ENCODE measurements around the gene PLCL1. TPM values are rescaled to one million over a fixed set of nuclear protein-coding genes. Genes with fewer than 3 reads are reported as not detected.
A peak's percentile ranks its signal among the peaks of the same experiment; 100 is the strongest.

Gene PLCL1
- total RNA-seq, 1 experiment from 2014 or later: 0.07 TPM

GRCh38 chr2:197993830-197994229 is 189.4 kb downstream of the PLCL1 start:
- ChIA-PET CTCF (no interaction called here), POLR2A (no interaction called here), RAD21 (ENCODE audit: low non-redundant PET in 1 of 2, low total read pairs in 2 of 2, uncharacterized antibody in 2 of 2, unreplicated experiment in 2 of 2) (no interaction called here)
- peaks cover 13% of the 10 kb centered on the region; the same call in 1 of the 2 replicates for H3K27me3 ChIP-seq (ENCODE audit: insufficient read depth, low read length)
- H3K36me3 ChIP-seq (ENCODE audit: control insufficient read depth in 1 of 2, insufficient read depth in 2 of 2, low read length in 2 of 2): no peaks in the 10 kb centered on the region
- ATAC-seq: 0 out of 2 replicates have a peak, but pooled peaks have one; percentile 14
- H3K4me2 ChIP-seq (ENCODE audit: low read length): no peak overlapping the region
- no peak overlapping the region for H3K4me3 ChIP-seq (replicated peaks in 1 of 2; ENCODE audit: low read depth in 1 of 2, low read length in 2 of 2)
- DNase-seq (ENCODE audit: low read depth, low spot score): no peak
- no peaks in the 10 kb centered on the region for H4K20me1 ChIP-seq (ENCODE audit: insufficient read depth)
- H3K79me2 ChIP-seq (ENCODE audit: insufficient read depth, low read length): no peaks in the 10 kb centered on the region
- no peak overlapping the region for H3K9ac ChIP-seq (ENCODE audit: low read length)
- intact Hi-C loops (cut with micrococcal nuclease): no loop called here
- TF ChIP-seq CEBPB (IDR thresholded peaks at IDR 0.05; ENCODE audit: low read depth) (no peak), SRF (IDR thresholded peaks at IDR 0.05; ENCODE audit: low read depth) (no peak), POLR2AphosphoS5 (IDR thresholded peaks at IDR 0.05; ENCODE audit: low read depth, low read length) (no peak), ZFX (IDR thresholded peaks at IDR 0.05) (no peak), POLR2A (IDR thresholded peaks at IDR 0.05; ENCODE audit: borderline replicate concordance, extremely low read depth, insufficient read depth, insufficient read length) (no peak)
- no peaks in the 10 kb centered on the region for H3K9me3 ChIP-seq (ENCODE audit: control insufficient read depth in 1 of 2, insufficient read depth in 1 of 2, low read depth in 1 of 2, low read length in 2 of 2)
- H3K27ac ChIP-seq (ENCODE audit: low read depth, low read length): no peak overlapping the region
- H2AFZ ChIP-seq (ENCODE audit: low read depth, low read length, poor library complexity, severe bottlenecking): no peak overlapping the region
- H3K4me1 ChIP-seq (ENCODE audit: control insufficient read depth in 1 of 2, insufficient read depth in 2 of 2, low read length in 2 of 2): no peaks in the 10 kb centered on the region
- no TSS peak for BruUV-seq (replicated peaks)
- H3K9me2 ChIP-seq (ENCODE audit: insufficient read depth): no peaks in the 10 kb centered on the region

- ChIA-PET RAD21 (ENCODE audit: low non-redundant PET in 1 of 2, low total read pairs in 2 of 2, uncharacterized antibody in 2 of 2, unreplicated experiment in 2 of 2) (no interaction called here), CTCF (no interaction called here), POLR2A (no interaction called here)
- BruUV-seq (replicated peaks): no TSS peak
- no peak overlapping the region for H2AFZ ChIP-seq (ENCODE audit: low read depth, low read length, poor library complexity, severe bottlenecking)
- H3K9ac ChIP-seq (ENCODE audit: low read length): no peak overlapping the region
- H3K9me3 ChIP-seq (ENCODE audit: control insufficient read depth in 1 of 2, insufficient read depth in 1 of 2, low read depth in 1 of 2, low read length in 2 of 2): no peaks in the 10 kb centered on the region
- TF ChIP-seq EZH2phosphoT487 (IDR thresholded peaks at IDR 0.05; ENCODE audit: borderline replicate concordance) (no peak), EZH2 (IDR thresholded peaks at IDR 0.05) (no peak), ELF1 (IDR thresholded peaks at IDR 0.05; ENCODE audit: borderline replicate concordance, low read depth) (no peak), CBX3 (IDR thresholded peaks at IDR 0.05; ENCODE audit: low read depth) (no peak)
- TF ChIP-seq, protein P1, sequence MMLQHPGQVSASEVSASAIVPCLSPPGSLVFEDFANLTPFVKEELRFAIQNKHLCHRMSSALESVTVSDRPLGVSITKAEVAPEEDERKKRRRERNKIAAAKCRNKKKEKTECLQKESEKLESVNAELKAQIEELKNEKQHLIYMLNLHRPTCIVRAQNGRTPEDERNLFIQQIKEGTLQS (IDR thresholded peaks at IDR 0.05): no peak
- no peaks in the 10 kb centered on the region for H3K79me2 ChIP-seq (ENCODE audit: insufficient read depth, low read length)
- intact Hi-C loops (cut with micrococcal nuclease): no loop called here
- no peak overlapping the region for H3K4me2 ChIP-seq (ENCODE audit: low read length)
- no peak overlapping the region for H3K4me3 ChIP-seq (replicated peaks in 1 of 2; ENCODE audit: low read depth in 1 of 2, low read length in 2 of 2)
- no peaks in the 10 kb centered on the region for H4K20me1 ChIP-seq (ENCODE audit: insufficient read depth)
- ATAC-seq: no peak
- no peaks in the 10 kb centered on the region for H3K9me2 ChIP-seq (ENCODE audit: insufficient read depth)
- no peaks in the 10 kb centered on the region for H3K36me3 ChIP-seq (ENCODE audit: control insufficient read depth in 1 of 2, insufficient read depth in 2 of 2, low read length in 2 of 2)
- DNase-seq (ENCODE audit: low read depth, low spot score): no peak
- H3K27me3 ChIP-seq (ENCODE audit: insufficient read depth, low read length): peaks cover 15% of the 10 kb centered on the region; the same call in 1 of the 2 replicates
- no peaks in the 10 kb centered on the region for H3K4me1 ChIP-seq (ENCODE audit: control insufficient read depth in 1 of 2, insufficient read depth in 2 of 2, low read length in 2 of 2)
- no peak overlapping the region for H3K27ac ChIP-seq (ENCODE audit: low read depth, low read length)
Observed at GRCh38 chr2:197994751-197995150, 190.4 kb downstream of the PLCL1 start.

All from HCT116 (cell line).